Smooth muscle cell of the brain vasculature (primary cell): Measurements from ENCODE around the gene SP6.

ENCODE experiments used
- DNase-seq: peaks from one replicate; pipeline ENCODE4 v3.0.0-alpha.2; 2012; ENCODE audit warnings: low read depth, low spot score

SP6 gene

GRCh38 chr17:47856830-47857229, 5.9 kb upstream of the SP6 start:
- no peak for DNase-seq

GRCh38 chr17:47855737-47856136, 4.8 kb upstream of the SP6 start:
- no peak for DNase-seq

GRCh38 chr17:47853616-47854015, 2.7 kb upstream of the SP6 start:
- DNase-seq, result no peak

DNA sequence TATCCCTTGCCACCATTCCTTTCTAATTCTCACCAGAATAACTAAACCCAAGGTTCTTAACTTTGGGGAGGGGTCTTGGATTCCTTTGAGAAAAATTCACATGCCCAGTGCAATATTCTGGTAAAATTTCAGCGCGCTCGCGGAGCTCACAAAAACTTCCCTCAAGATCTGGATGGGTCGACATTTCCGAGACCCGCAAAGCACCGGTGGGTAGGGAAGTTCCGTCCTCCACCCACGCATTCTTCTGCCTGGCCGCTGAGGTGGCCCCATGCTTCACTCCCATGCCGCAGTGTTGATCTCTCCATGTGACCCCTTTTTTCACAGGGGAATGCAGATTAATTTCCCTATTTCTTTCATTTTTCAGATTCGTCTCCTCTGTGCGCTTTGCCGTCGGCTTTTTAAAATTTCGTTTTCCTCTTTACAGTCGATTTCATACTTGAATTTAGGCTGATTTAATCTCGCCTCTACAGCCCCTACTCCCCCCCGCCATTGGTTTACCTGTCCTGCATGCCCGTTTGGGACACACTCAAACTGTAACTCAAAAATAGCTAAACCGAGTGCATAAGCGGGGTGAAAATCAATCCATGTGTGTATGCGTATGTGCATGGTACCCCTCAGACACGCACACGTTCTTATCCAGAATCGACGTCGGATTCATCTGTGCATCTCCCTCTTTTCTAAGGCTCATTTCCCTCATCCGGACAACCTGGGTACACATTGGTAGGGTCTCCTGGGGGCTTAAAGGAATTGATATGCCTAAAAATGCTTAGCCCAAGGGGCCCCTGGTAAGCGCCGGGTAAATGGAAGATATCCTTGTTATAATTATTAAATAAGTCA, 1.4 kb upstream of the SP6 start:
- DNase-seq, result no peak

GRCh38 chr17:47851764-47852112, 775 bp upstream of the SP6 start:
- no peak for DNase-seq

- no peak for DNase-seq
Observed at GRCh38 chr17:47850373-47850691, 631 bp downstream of the SP6 start.

- DNase-seq, result no peak
Observed at GRCh38 chr17:47848198-47848513, 2.8 kb downstream of the SP6 start.

GRCh38 chr17:47847341-47848197, 3.4 kb downstream of the SP6 start:
- no peak for DNase-seq

DNA sequence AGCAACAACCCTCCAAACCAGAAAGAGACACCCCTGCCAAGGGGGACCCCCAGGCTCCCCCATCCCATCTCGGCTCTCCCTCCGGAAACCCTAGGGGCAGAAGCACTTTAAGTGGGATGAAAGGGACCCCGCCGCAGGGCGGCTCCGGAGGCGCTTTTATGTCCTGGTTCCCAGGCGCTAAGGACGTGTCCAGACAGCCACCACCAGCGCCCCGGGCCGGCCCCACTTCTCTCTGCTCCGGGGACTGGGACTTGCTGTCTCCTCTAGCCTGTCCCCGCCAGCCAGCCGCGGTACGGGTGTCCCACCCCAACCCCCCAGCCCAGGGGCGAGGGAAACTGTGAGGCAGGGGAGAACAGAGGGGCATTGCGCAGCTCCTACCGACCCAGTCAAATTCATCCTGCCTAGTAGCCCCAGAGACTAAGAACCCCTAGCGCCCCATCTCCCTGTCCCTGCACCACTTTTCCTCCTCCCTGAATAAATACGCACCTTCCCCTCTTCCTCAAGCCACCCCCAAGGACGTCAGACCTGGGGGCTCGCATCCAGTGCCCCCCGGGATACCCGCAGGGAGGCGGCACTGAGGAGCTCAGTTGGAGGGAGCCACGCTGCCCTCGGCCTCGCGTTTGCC, 4.1 kb downstream of the SP6 start:
- no peak for DNase-seq

DNA sequence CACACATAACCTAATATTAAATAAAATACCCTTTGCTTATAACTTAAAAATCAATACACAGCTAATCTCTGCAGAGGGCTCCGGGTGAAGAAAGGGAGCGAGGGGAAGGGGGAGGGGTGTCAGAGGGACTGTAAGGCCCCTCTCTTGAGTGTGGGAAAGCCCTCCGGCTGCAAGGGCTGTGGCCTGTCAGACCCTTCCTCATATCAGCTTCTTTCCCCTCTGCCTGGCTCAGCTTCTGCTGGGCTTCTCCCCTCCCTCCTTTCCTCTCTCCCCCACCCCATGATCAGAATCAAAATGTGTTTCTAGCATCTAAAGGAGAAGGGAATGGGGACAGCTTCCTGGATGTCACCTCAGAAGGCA, 5.3 kb downstream of the SP6 start:
- DNase-seq, result no peak

DNA sequence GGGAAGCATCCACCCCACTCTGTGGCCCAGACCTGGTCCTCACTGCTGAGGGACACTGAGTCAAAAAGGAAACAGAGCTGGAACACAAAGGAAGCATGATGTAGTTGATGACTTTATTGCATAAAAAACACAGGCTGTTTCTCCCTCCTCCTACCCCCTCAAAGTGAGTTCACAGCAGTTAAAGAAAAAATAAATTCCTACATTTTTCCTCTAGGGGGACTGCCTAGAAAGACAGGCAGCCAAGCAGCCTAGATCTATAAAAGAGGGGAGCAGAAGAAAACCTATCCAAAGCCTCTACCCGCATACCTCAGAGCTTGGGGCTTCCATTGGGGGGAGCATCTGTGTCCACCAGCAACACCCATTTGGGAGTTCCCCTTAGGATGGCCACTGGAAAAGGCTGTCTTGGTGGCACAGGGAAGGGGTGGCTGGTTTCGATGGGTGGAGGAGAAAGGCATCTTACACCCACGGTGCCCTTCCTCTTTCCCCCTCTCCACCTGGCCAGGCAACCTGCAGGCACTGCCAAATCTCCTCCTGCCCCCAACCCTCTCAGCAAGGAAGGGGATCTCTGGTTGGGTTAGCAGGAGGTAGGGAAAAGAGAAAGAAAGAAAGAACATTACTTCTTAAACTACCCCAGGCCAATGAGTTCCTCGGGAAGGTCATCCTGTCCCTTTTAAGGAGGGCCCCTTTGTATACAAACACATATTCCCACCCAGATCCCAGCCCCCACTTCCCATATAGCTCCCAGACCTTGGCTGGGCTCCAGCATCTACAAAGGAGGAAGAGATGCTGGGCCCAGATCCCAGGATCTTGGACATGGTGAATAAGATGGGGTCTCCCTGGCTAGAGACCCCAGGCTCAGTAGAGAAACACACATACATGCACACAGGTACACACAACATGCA, 5.9 kb downstream of the SP6 start:
- no peak for DNase-seq

- no peak for DNase-seq
Observed at GRCh38 chr17:47844227-47844626, 6.7 kb downstream of the SP6 start.

- DNase-seq, result no peak
Observed at GRCh38 chr17:47843391-47843730, 7.6 kb downstream of the SP6 start.

DNA sequence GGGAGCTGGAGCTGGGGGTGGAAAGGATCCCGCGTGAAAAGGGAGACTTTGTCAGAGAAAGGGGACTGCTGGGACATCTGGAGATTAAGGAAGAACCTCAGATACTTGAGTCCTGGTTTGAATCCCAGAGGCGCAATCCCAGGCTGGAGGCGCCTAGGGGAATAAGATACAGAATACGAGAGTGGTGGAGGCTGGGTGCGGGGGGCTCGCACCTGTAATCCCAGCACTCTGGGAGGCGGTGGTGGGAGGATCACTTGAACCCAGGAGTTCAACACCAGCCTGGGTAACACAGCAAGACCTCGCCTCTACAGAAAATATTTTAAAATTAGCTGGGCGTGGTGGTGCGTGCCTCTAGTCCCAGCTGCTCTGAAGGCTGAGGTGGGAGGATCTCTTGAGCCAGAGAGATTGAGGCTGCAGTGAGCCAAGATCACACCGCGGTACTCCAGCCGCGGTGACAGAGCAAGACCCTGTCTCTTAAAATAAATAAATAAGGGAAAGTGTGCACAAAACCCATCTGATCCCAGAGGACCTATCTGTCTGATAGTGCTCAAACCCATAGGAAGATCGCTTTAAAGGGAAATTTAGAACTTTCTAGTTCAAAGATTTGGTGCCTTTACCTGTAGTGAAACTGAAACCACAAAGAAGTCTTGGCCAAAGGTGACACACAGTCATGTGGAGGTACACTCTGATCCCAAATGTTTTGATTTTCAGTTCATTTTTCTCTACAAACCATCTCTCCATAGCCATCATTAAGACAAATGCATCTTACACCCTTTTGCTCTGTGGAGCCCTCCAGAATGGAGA, 9.3 kb downstream of the SP6 start:
- no peak for DNase-seq

GRCh38 chr17:47840742-47841487, 10.0 kb downstream of the SP6 start, which contains the start of gene SCRN2:
Gene SCRN2, minus strand, starts transcription at chr17:47841273. Its CDS starts 430 bp downstream, at chr17:47840843.
- DNase-seq, result no peak

GRCh38 chr17:47840001-47840741, 10.8 kb downstream of the SP6 start:
- no peak for DNase-seq

GRCh38 chr17:47839071-47839470, 11.9 kb downstream of the SP6 start:
- DNase-seq, result no peak

GRCh38 chr17:47838636-47839035, 12.3 kb downstream of the SP6 start:
- no peak for DNase-seq

DNA sequence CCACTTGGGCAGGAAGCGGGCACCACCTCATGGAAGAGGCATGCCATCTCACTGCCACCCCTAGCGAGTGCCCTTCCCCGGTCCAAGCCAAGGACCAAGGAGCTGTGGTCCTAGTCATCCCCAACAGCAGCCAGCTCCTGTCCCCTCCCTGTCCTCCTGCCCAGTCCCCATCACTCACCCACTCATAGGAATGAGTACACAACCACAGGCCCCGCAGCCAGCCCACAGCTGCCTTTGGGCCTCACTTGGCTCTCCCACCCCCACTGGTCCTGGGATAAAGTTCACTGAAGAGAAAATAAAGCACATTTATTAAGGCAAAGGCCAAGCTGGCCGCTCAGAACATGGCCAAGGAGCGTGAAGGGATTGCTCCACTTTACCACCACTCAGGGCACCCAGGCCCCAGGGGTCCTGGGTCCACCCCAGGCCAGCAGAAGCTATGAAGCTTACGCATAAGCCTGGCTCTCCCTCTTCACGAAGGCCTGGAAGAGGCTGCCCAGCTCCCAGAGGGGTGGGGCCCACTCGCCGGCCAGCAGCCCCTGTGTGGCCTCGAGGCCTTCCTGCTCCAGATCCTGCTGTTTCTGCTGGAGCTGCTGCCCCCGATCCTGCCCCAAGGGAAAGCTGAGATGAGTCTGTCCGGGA, 13.4 kb downstream of the SP6 start:
- DNase-seq, result no peak
